ENCODE measurements around the gene PCED1B.
"Not testable (repeated sequence)": the region's sequence is repeated elsewhere in the genome, so short reads cannot be mapped to it uniquely, and the experiment has no call there.

The PCED1B gene

GRCh38 chr12:47214001-47214619, 134.7 kb downstream of the PCED1B start:
- DNase-seq = no peak

- DNase-seq = peak; percentile 44
Observed at GRCh38 chr12:47214771-47215170, 135.3 kb downstream of the PCED1B start.

DNA sequence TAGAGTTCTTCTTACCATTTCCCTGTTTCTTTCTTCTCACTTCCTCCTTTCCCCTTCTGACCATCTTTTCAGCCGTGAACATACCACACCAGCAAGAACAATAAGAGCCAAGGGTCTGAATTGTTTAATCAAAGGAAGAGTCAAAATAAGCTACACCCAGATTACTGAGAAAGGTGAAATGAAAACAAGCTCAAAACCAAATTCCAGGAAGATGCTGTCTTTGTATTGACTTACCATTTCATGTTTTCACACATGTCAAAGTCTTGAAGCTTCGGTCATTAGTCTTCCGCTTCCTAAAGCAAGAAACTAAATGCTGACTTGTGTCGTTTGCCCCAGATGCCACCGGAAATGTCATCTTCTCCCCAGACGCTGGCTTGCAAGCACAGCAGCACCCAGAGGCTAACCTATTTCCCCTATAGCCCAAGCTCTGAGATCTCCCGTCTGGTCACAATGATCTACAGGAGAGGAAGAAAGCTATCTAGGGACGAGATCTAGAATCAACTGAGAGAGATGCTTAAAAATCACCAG, 136.8 kb downstream of the PCED1B start:
- peak; percentile 50 for DNase-seq

DNA sequence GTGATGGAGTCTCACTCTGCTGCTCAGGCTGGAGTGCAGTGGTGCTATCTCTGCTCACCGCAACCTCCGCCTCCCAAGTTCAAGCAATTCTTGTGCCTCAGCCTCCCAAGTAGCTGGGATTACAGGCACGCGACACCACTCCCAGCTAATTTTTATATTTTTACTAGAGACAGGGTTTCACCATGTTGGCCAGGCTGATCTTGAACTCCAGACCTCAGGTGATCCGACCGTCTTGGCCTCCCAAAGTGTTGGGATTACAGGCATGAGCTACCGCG, 138.1 kb downstream of the PCED1B start:
- DNase-seq = not testable (repeated sequence)

DNA sequence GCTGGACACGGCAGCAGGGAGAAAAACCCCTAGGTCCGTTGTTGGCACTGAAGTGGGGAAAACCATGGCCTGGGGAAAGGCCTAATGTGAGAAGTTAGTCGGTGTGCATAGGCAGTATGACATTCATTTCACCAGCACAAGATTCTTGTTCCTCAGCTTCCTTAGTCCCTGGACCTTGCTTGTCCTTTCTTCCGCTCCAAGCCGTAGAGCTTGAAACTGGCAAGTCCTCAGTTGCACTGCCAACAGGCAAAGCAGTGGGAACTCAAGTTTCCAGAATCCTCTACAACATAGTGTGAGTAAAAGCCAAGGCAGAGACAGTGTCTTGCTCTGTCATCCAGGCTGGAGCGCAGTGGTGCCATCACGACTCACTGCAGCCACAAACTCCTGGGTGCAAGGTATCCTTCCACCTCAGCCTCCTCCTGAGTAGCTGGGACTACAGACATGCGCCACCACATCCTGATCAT, 138.8 kb downstream of the PCED1B start:
- no peak for DNase-seq

DNA sequence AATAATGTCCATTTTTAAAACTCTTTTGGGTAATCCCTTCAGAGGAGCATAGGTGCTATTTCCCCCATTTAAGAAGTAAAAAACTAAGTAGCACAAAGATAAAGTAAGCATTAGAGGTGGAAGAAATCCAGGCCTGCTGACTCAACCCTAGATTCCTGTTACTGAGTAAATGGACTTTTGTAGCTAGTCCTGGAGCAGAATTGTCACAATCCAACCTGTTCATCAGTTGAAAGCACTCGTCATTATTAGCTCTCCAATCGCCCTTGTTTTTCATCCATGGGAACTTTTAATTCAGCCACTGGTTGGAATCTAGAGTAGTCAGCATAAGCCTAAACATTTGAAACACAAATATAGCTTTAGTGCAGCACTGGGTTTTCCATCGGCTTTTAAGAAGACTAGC, 139.8 kb downstream of the PCED1B start:
- DNase-seq = no peak

DNA sequence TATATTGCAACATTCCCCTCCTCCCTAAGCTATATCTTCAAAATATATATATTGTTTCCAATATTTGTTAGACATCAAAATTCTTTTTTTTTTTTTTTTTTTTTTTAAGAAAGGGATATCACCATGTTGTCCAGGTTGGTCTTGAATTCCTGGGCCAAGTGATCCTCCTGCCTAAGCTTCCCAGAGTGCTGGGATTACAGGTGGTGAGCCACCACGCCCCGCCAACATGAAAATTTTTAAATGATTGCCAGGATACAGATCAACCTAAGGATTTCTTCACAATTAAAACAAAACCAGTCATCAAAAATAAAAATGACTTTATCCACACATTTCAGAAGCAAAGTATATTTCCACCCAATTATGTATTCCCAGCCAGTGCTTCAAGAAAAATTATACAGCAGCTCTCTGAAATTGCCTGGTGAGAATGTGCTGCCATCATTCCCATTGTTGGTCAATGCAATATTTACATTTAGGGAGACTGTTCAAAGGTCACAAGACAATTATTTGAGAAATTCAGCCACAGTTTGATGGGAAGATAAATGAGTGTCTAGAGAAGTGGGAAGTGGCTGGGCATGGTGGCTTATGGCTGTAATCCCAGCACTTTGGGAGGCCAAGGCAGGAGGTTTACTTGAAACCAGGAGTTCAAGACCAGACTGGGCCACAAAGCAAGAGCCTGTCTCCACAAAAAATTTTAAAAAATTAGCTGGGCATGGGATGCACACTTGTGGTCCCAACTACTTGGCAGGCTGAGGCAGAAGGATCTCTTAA, 142.0 kb downstream of the PCED1B start:
- DNase-seq = no peak

- no peak for DNase-seq
Observed at GRCh38 chr12:47222520-47223030, 143.2 kb downstream of the PCED1B start.

- DNase-seq = no peak
Observed at GRCh38 chr12:47223031-47223847, 143.8 kb downstream of the PCED1B start.

DNA sequence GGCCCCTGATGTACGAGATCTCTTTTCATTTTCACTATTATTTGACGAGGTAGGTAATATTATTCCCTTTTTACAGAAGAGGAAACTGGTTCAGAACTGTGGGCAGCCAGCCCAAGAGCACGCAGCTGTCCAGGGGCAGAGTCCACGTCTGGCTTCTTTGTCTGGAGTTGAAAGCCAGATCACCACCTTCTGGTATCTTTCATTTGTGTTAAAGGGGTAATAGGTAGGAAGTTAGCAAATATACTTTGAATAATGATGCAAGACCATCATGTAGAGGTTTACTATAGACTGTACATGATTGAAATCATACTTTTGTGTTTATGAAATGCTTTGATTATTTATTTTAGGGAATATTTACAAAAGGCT, 144.4 kb downstream of the PCED1B start:
- no peak for DNase-seq

DNA sequence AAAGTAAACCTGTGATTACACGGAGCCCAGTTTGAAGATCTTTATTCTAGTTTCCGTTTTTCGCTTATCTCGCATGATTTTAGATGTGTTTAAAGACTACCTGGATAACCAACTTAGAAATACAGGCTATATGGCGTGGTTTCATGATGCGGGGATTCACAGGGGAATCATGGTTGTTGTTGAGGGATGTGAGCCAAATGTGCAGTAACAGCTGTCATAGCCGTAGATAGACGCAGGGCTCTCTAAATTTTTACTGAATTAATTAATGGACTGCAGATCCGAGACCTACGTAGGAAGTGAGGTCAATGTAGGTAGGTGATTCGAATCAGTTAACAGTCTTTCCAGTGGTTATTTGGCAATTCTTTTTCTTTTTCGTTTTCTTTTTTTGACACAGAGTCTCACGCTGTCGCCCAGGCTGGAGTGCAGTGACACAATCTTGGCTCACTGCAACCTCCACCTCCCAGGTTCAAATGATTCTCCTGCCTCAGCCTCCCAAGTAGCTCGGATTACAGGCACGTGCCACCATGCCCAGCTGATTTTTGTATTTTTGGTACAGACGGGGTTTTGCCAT, 145.2 kb downstream of the PCED1B start:
- DNase-seq = no peak

DNA sequence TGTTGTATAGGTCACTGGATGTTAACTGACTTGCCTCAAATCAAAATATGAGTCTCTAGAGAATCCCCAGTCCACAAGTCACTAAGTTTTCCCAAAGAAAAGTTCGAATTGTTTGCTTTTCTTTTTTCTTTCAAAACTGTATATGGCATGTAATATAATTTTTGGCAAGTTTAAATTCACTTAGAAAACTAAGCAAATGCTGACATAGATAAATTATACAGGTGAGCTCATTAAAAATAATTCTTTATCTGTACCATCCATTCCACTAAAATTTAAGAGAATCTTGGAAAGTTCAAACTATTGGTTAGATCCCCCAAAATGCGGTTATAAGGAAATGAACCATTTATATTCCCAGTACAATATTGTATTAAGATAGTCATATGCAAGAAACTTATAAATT, 145.9 kb downstream of the PCED1B start:
- no peak for DNase-seq

- DNase-seq = no peak
Observed at GRCh38 chr12:47226199-47226598, 146.8 kb downstream of the PCED1B start.

DNA sequence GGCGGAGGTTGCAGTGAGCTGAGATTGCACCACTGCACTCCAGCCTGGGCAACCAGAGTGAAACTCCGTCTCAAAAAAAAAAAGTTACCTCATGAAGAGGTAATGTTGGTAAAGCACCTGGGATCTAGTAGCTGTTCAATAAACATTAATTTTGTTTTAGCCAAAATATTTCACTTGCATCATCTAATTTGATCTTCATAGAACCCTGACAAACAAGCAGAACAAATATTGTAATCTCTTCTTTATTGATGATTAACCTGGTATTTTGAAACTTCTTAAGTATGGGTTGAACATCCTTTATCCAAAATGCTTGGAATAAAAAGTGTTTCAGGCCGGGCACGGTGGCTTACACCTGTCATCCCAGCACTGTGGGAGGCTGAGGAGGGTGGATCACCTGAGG, 149.4 kb downstream of the PCED1B start:
- no peak for DNase-seq

DNA sequence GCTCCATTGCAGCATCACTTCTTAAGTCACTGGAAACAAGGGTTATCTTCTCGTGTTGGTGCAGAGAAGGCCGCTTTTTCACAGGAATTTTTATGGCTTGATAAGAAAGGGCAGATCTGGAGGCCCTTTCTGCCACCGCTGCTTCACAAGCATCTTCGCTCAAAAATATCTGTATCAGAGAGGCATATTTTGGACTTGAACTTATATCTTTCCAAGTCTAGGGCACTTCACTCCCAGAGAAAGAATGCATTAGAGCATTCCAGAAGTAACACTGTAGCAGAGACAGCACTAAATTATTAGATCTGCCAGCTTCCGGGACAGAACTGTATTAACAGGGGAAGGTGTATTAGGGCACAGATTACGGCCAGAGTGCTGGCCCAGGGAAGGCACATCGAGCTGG, 152.0 kb downstream of the PCED1B start:
- no peak for DNase-seq

GRCh38 chr12:47234576-47235141, 155.2 kb downstream of the PCED1B start:
- DNase-seq = no peak

- no peak for DNase-seq
Observed at GRCh38 chr12:47235258-47236040, 156.0 kb downstream of the PCED1B start.

DNA sequence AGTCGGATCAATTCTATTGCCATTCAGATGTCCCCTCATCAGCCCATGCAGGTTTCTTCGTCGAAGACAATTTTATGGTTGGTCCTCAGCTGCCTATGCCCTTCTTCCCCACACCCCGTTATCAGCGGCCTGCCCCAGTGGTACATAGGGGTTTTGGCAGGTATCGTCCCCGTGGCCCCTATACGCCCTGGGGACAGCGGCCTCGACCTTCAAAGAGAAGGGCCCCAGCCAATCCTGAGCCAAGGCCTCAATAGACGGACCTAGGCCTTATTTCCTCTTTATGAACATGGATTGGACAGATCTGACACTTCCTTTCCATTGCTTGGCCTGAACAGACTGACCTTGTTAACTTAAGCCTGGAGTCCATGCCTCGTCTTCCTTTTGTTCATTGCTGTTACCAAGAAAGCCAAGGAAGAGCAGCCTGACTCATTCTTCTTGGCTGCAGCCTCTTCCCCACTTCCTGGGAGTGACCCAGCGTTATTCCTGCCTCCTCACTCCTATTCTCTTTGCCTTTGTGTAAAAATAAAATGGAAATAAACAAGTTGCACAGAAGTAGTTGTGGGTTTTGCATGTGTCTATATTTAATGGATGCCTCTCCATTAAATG, 156.8 kb downstream of the PCED1B start:
- no peak for DNase-seq

- no peak for DNase-seq
Observed at GRCh38 chr12:47237751-47238211, 158.4 kb downstream of the PCED1B start.

DNA sequence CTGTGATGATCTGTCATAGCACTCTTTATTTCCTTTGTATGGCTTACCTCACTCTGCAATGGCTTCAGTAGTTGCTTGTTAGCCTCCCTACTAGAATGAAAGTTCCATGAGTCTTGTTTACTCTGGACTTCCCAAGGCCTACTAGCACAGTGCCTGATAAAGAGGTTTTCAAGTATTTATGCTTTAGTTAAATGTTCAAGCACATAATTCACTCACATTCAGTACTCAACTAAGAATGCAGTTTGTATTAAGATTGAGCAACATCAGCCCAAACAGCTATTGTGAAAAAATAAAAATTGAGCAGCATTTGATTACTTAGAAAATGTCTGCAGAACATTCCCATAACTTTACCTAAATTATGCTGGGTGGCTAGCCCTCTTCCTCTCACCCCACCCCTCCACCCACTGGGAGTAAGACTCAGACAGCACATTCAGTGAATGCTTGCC, 159.3 kb downstream of the PCED1B start:
- no peak for DNase-seq

DNA sequence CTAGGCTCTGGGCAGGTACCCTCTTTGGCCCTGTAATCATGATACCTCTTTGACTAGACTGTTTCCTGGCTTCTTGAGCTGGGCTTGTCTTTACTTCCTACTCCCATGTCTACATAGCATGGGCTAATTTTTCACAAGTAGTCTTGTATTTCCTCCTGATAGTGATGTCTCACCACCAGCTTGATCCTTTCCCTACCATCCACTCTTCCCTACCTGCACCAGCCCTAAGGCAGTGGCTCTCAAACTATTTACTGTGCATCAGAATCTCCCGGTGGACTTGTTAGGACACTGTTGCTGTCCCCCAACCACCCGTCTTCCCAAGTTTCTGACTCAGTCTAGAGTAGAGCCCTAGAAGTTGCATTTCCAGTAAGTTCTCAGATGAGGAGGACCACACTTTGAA, 163.0 kb downstream of the PCED1B start:
- no peak for DNase-seq
